HCT116 (cell line): ENCODE data around the gene FAF2. TPM values are rescaled to one million over a fixed set of nuclear protein-coding genes. Genes with fewer than 3 reads are reported as not detected.

Experiments
- ATAC-seq: fragments of 200-7000 bp; cut with Tn5 transposase; 2 replicates; pipeline ENCODE4 v1.9.1; 2020; ENCODE audit warnings: mild to moderate bottlenecking, moderate library complexity
- BruUV-seq: library from RNA; stranded (reverse); fragments of 400-500 nt; replicated peaks from 2 replicates; lab custom pipeline; 2021; lab: Mats Ljungman, UMichigan
- CTCF ChIA-PET: fragments of 300-600 bp; sonication (Branson Sonifier 250); formaldehyde crosslinking; loops from one replicate; lab custom pipeline; 2021; ENCODE audit warnings: antibody characterized with exemption; lab: Charles Lee
- POLR2A ChIA-PET: fragments of 300-600, 350-600 bp; sonication (Branson Sonifier 250); formaldehyde crosslinking; loops from one replicate; lab custom pipeline; 2021; ENCODE audit warnings: antibody characterized with exemption; lab: Charles Lee
- RAD21 ChIA-PET, 2 experiments: fragments of 300-600 bp; sonication (Branson Sonifier 250); formaldehyde crosslinking; loops; one replicate each; lab custom pipeline; 2023; ENCODE audit warnings: low total read pairs in 2 of 2; ENCODE audit not compliant: uncharacterized antibody in 2 of 2, unreplicated experiment in 2 of 2, low non-redundant PET in 1 of 2; lab: Charles Lee
- DNase-seq: peaks from one replicate; pipeline ENCODE4 v3.0.0-alpha.2; 2010; ENCODE audit warnings: low read depth, low spot score
- H2AFZ ChIP-seq: fragments of 200-600 bp; shearing (Covaris generic), sonication (generic); 2 replicates; pipeline ENCODE4 v1.6.1; 2017; ENCODE audit warnings: low read depth, mixed run types, mixed read lengths, antibody characterized with exemption, low read length; ENCODE audit not compliant: poor library complexity, severe bottlenecking
- H3K27ac ChIP-seq: 2 replicates; pipeline ENCODE4 v1.5.1; 2012; ENCODE audit warnings: low read depth, low read length
- H3K27me3 ChIP-seq: fragments of 200-600 bp; sonication (generic); 2 replicates; pipeline ENCODE4 v1.6.1; 2016; ENCODE audit warnings: mixed run types, low read length, mixed read lengths; ENCODE audit not compliant: insufficient read depth
- H3K36me3 ChIP-seq, 2 experiments: fragments of 200-500 bp in 1 of 2; fragments of 200-600 bp in 1 of 2; sonication (Bioruptor generic) in 1 of 2; sonication (generic) in 1 of 2; 2 replicates each; pipeline versions ENCODE4 v1.5.1 to v1.6.1; 2014 to 2016; ENCODE audit warnings: low read length in 2 of 2, inconsistent platforms in 1 of 2, mixed read lengths in 1 of 2, mixed run types in 1 of 2; ENCODE audit not compliant: insufficient read depth in 2 of 2, control insufficient read depth in 1 of 2
- H3K4me1 ChIP-seq, 2 experiments: fragments of 200-600 bp in 1 of 2; sonication (generic) in 1 of 2; 2 replicates each; pipeline versions ENCODE4 v1.5.1 to v1.6.1; 2012 to 2017; ENCODE audit warnings: low read length in 2 of 2, inconsistent platforms in 1 of 2, mild to moderate bottlenecking in 1 of 2, mixed read lengths in 1 of 2, mixed run types in 1 of 2, moderate library complexity in 1 of 2; ENCODE audit not compliant: insufficient read depth in 2 of 2, control insufficient read depth in 1 of 2
- H3K4me2 ChIP-seq: fragments of 200-600 bp; sonication (generic); 2 replicates; pipeline ENCODE4 v1.6.1; 2017; ENCODE audit warnings: mixed run types, low read length, mixed read lengths
- H3K4me3 ChIP-seq, 2 experiments: fragments of 200-600 bp in 1 of 2; sonication (generic) in 1 of 2; replicated peaks in 1 of 2; 2 replicates each; pipeline ENCODE4 v1.5.1; 2011 to 2016; ENCODE audit warnings: low read length in 2 of 2, control low read depth in 1 of 2, low read depth in 1 of 2, mild to moderate bottlenecking in 1 of 2, mixed read lengths in 1 of 2, mixed run types in 1 of 2
- H3K79me2 ChIP-seq: fragments of 200-600 bp; sonication (generic); 2 replicates; pipeline ENCODE4 v1.6.1; 2017; ENCODE audit warnings: mild to moderate bottlenecking, mixed run types, low read length, moderate library complexity, mixed read lengths; ENCODE audit not compliant: insufficient read depth
- H3K9ac ChIP-seq: fragments of 200-600 bp; sonication (generic); 2 replicates; pipeline ENCODE4 v1.6.1; 2016; ENCODE audit warnings: low read length, mixed read lengths
- H3K9me2 ChIP-seq: fragments of 200-600 bp; sonication (generic), shearing (Covaris generic); 2 replicates; pipeline ENCODE4 v1.6.1; 2017; ENCODE audit warnings: mixed run types, mild to moderate bottlenecking, moderate library complexity; ENCODE audit not compliant: insufficient read depth
- H3K9me3 ChIP-seq, 2 experiments: fragments of 200-500 bp in 1 of 2; fragments of 200-600 bp in 1 of 2; sonication (Bioruptor generic) in 1 of 2; sonication (generic) in 1 of 2; 2 replicates each; pipeline ENCODE4 v1.6.1; 2014 to 2017; ENCODE audit warnings: low read length in 2 of 2, mixed read lengths in 2 of 2, inconsistent platforms in 1 of 2, low read depth in 1 of 2, mild to moderate bottlenecking in 1 of 2, mixed run types in 1 of 2, moderate library complexity in 1 of 2; ENCODE audit not compliant: control insufficient read depth in 1 of 2, insufficient read depth in 1 of 2
- H4K20me1 ChIP-seq: fragments of 200-600 bp; sonication (generic), shearing (Covaris generic); 2 replicates; pipeline ENCODE4 v1.6.1; 2017; ENCODE audit warnings: mixed run types, mild to moderate bottlenecking, moderate library complexity; ENCODE audit not compliant: insufficient read depth
- CEBPB ChIP-seq: IDR thresholded peaks from 2 replicates; pipeline ENCODE4 v1.6.1; 2012; ENCODE audit warnings: low read depth
- CTCF ChIP-seq, 3 experiments: fragments of 200-600 bp in 1 of 3; sonication (generic) in 1 of 3; IDR thresholded peaks in 2 of 3; conservative IDR thresholded peaks in 1 of 3; 2 replicates each; pipeline ENCODE4 v1.5.1; 2012 to 2017; ENCODE audit warnings: low read depth in 2 of 3, low read length in 2 of 3, antibody characterized with exemption in 1 of 3, borderline replicate concordance in 1 of 3, control low read depth in 1 of 3, mild to moderate bottlenecking in 1 of 3, mixed read lengths in 1 of 3, mixed run types in 1 of 3, moderate library complexity in 1 of 3; ENCODE audit not compliant: insufficient read depth in 1 of 3
- EGR1 ChIP-seq: IDR thresholded peaks from 2 replicates; pipeline ENCODE4 v1.6.1; 2012; ENCODE audit warnings: low read depth
- ELF1 ChIP-seq: IDR thresholded peaks from 2 replicates; pipeline ENCODE4 v1.6.1; 2012; ENCODE audit warnings: low read depth, borderline replicate concordance
- EZH2 ChIP-seq: fragments of 200-600 bp; sonication (generic); IDR thresholded peaks from 2 replicates; pipeline ENCODE4 v1.6.1; 2017; ENCODE audit warnings: antibody characterized with exemption, mixed run types
- EZH2phosphoT487 ChIP-seq: fragments of 200-600 bp; IDR thresholded peaks from 2 replicates; pipeline ENCODE4 v1.6.1; 2018; ENCODE audit warnings: antibody characterized with exemption, borderline replicate concordance
- FOSL1 ChIP-seq: IDR thresholded peaks from 2 replicates; pipeline ENCODE4 v1.6.1; 2012; ENCODE audit warnings: low read depth
- JUND ChIP-seq: IDR thresholded peaks from 2 replicates; pipeline ENCODE4 v1.6.1; 2012
- MAX ChIP-seq: IDR thresholded peaks from 2 replicates; pipeline ENCODE4 v1.6.1; 2012
- POLR2A ChIP-seq: IDR thresholded peaks from 2 replicates; pipeline ENCODE4 v1.7.0; 2011; ENCODE audit warnings: borderline replicate concordance; ENCODE audit not compliant: insufficient read depth, insufficient read length; ENCODE audit errors: extremely low read depth
- POLR2AphosphoS5 ChIP-seq: IDR thresholded peaks from 2 replicates; pipeline ENCODE4 v1.6.1; 2011; ENCODE audit warnings: mild to moderate bottlenecking, low read depth, low read length, moderate library complexity
- RAD21 ChIP-seq: IDR thresholded peaks from 2 replicates; pipeline ENCODE4 v1.6.1; 2012; ENCODE audit warnings: low read depth, mild to moderate bottlenecking
- SIN3A ChIP-seq: IDR thresholded peaks from 2 replicates; pipeline ENCODE4 v1.6.1; 2012; ENCODE audit warnings: low read depth
- SP1 ChIP-seq: IDR thresholded peaks from 2 replicates; pipeline ENCODE4 v1.6.1; 2012; ENCODE audit warnings: low read depth
- SRF ChIP-seq: IDR thresholded peaks from 2 replicates; pipeline ENCODE4 v1.6.1; 2012; ENCODE audit warnings: low read depth
- TCF7L2 ChIP-seq: IDR thresholded peaks from 2 replicates; pipeline ENCODE4 v1.7.0; 2011; ENCODE audit warnings: borderline replicate concordance, inconsistent platforms; ENCODE audit not compliant: insufficient read depth, insufficient read length; ENCODE audit errors: extremely low read depth
- YY1 ChIP-seq: IDR thresholded peaks from 2 replicates; pipeline ENCODE4 v1.6.1; 2011; ENCODE audit warnings: low read length, low read depth, moderate library complexity, mild to moderate bottlenecking; ENCODE audit not compliant: insufficient replicate concordance; ENCODE audit errors: extremely low read depth
- ZBTB33 ChIP-seq: IDR thresholded peaks from 2 replicates; pipeline ENCODE4 v1.6.1; 2011; ENCODE audit warnings: mild to moderate bottlenecking, low read length, moderate library complexity; ENCODE audit not compliant: insufficient replicate concordance; ENCODE audit errors: extremely low read depth
- ZFX ChIP-seq: fragments of 450-650 bp; IDR thresholded peaks from 2 replicates; pipeline ENCODE4 v1.6.1; 2017
- ZNF274 ChIP-seq: fragments of 200-500 bp; sonication (Bioruptor generic); IDR thresholded peaks from 2 replicates; pipeline ENCODE4 v1.6.1; 2014; ENCODE audit warnings: mild to moderate bottlenecking, low read depth, low read length, inconsistent platforms
- intact Hi-C: fragments of 100-400 bp; cut with micrococcal nuclease; formaldehyde crosslinking; loops from 2 replicates; pipeline ENCODE4 v1.10.0; 2022
- total RNA-seq: library from RNA; stranded (reverse); gene quantifications from one replicate; pipeline ENCODE4 v1.2.1, GENCODE V29; 2021; ENCODE audit not compliant: unreplicated experiment

Gene FAF2
- total RNA-seq, 1 experiment from 2014 or later: 51.9 TPM

- ChIA-PET RAD21 (no interaction called here), CTCF (no interaction called here), POLR2A (no interaction called here)
- H3K79me2 ChIP-seq: no peaks in the 10 kb centered on the region
- no peak overlapping the region for H3K9ac ChIP-seq
- no peak for TF ChIP-seq MAX
- no peak for TF ChIP-seq JUND
- no peak for TF ChIP-seq POLR2A
- TF ChIP-seq EGR1: no peak
- TF ChIP-seq CEBPB: no peak
- TF ChIP-seq ZNF274: no peak
- TF ChIP-seq EZH2: no peak
- TF ChIP-seq TCF7L2: no peak
- TF ChIP-seq CTCF (IDR thresholded peaks at IDR 0.05 in 2 of 3, conservative IDR thresholded peaks at IDR 0.05 in 1 of 3; ENCODE audit: borderline replicate concordance in 1 of 3, insufficient read depth in 1 of 3, low read depth in 2 of 3, low read length in 2 of 3): no peak
- no peak for TF ChIP-seq ZFX
- TF ChIP-seq FOSL1: no peak
- TF ChIP-seq SP1: no peak
- TF ChIP-seq ZBTB33: no peak
- no peak for TF ChIP-seq RAD21
- TF ChIP-seq SIN3A: no peak
- no peak for TF ChIP-seq POLR2AphosphoS5
- no peak for TF ChIP-seq EZH2phosphoT487
- no peak for TF ChIP-seq ELF1
- no peak for TF ChIP-seq YY1
- TF ChIP-seq SRF: no peak
- no peaks in the 10 kb centered on the region for H3K27me3 ChIP-seq
- no peaks in the 10 kb centered on the region for H4K20me1 ChIP-seq
- H3K9me3 ChIP-seq: no peaks in the 10 kb centered on the region
- BruUV-seq: no TSS peak
- H3K4me3 ChIP-seq: no peak overlapping the region
- intact Hi-C loops: no loop called here
- H2AFZ ChIP-seq: no peak overlapping the region
- no peak for DNase-seq
- ATAC-seq: no peak
- H3K4me1 ChIP-seq: peaks cover 0 to 10% of the 10 kb centered on the region in 2 experiments; a peak in 2 of 4 replicates
- H3K27ac ChIP-seq: no peak overlapping the region
- no peaks in the 10 kb centered on the region for H3K9me2 ChIP-seq
- peaks cover 36 to 55% of the 10 kb centered on the region in 2 experiments for H3K36me3 ChIP-seq
- no peak overlapping the region for H3K4me2 ChIP-seq
Measured at GRCh38 chr5:176499273-176499672, 51.1 kb downstream of the FAF2 start.
